ENCODE measurements around the gene GLI3.

GLI3 gene

DNA sequence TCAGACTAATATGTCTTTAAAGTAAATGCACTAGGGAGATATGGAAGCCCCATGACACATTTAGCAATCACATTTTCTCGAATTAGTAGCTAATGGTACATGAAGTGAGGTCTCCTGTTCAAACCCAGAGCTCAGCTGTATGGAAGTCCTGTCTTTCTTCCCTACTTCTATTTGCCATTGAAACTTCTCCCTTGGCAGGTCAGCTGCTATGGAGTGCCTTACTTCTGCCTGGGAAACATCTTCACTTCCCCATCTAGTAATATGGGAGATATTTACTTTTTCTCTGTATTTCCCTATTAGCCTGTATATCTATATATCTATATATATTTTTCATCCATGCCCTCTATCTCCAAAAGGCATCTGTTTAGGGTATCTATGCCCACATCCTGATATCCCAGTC, 308.8 kb downstream of the GLI3 start:
- no peak for DNase-seq (ENCODE audit: low read depth)

- DNase-seq (ENCODE audit: low read depth) = no peak
Measured at GRCh38 chr7:41927380-41927779, 309.6 kb downstream of the GLI3 start.

DNA sequence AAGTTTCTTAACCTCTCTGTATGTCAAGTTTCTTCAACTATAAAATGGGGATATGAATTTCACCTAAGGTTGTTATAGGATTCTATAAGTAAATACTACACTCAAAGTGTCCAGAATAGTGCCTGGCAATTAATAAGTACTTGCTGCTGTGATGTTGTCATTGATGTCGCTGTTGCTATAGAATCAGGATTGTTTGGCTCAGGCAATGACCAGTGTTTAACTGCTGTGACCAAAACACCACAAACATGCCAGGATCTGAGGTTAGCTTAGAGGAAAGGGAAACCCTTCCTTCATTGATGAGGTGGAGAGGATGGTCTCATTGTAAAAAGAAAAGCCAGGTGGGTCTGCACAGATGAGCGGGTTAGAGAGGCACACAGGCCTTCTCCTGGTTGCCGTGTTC, 311.1 kb downstream of the GLI3 start:
- no peak for DNase-seq (ENCODE audit: low read depth)

DNA sequence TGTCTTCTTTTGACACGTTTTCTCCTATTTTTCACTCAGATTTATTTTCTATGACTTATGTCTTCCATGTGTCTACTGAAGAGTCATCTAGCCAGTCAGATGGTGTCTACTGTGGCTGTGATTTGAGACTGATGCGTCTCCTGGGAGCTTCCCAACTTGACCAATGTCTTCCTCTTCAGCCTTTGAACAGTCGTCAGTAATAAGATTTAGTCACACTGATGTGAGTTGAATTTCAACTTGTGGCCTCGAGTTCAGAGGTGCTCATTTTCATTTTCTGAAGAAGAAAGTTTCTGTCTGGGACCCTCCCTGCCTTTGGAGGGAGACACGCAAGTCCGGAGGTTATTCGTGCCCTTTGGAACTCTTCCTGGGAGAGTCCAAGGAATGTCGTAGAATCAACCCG, 312.2 kb downstream of the GLI3 start:
- no peak for DNase-seq (ENCODE audit: low read depth)

DNA sequence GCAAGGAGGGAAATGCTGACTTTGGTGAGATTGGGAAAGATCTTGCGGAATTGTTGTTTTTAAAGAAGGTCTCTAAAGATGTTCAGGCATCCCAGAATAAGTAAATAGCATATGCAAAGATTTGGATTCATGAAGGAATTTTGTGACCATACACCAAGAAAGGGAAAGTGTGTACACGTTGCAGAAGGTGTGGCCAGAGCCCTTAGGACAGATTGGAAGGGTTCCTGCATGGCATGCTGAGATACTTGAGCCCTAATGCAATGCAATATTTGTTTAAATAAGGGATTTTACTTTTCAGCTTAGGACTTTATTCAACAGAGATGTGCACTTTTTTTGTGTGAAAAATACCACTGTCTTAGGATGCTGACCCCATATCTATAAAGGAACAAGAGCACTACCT, 314.6 kb downstream of the GLI3 start:
- no peak for DNase-seq (ENCODE audit: low read depth)

DNA sequence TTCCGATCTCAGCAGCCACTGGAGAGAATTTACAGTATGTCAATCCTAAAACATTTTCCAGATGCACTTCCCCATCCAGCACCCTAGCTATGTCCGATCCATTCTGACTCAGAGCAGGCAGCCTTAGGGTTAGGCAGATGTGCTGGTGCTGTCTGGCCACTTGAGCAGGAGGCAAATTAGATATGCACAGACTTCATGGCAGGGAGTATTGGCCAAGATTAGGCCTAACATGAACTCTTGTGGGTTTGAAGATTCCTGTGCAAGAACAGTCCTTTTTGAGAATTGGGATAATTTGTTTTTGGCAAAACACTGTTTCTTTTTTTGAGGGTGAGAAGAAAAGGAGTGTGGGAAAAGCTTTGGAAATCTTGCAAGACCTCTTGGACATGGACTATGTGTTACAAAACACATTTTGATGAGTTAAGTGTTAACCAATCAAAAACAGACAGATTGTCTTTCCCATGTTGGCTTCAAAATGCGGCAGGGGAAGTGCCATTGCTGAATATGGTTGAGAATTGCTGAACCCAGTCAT, 315.5 kb downstream of the GLI3 start:
- DNase-seq (ENCODE audit: low read depth) = no peak

DNA sequence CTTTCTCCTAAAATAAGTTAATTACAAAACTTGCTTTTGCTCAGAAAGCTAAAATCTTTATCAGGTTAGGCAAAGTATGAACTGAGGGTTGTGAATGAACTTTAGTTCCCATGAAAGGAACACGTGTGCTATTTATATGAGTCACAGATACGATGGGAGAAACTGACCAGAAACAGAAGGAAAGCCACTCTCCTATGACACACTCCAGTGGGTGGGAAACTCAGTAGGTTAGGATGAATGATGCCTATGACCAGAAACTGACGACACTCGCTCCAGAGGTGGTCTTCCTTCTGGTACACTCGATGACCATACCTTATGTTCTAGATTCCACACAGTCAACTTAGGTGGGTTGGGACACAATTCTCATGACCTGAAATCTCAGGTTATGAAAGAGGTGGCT, 318.4 kb downstream of the GLI3 start:
- no peak for DNase-seq (ENCODE audit: low read depth)

DNA sequence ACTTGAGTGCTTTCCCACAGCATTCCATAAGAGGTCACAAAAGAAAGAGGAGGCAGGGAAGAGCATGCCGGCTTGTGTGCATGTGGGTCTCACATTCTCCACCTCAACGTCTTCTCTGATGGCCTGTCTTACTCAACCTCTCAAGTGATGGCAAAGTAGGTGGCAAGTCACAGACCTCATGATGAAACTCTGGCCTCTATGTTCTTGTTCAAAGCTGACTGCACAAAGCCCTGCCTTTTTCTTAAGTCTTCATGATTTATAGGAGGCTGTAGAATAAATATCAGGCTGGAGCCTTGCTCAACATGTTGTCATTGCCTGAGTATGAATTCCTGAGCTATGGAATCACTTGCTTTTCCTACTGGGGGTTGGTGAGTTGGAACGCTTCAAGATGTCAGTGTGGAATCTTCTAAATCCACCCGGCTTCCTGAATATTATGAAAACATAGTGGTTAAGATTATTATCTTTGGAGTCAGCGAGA, 320.5 kb downstream of the GLI3 start:
- no peak for DNase-seq (ENCODE audit: low read depth)

DNA sequence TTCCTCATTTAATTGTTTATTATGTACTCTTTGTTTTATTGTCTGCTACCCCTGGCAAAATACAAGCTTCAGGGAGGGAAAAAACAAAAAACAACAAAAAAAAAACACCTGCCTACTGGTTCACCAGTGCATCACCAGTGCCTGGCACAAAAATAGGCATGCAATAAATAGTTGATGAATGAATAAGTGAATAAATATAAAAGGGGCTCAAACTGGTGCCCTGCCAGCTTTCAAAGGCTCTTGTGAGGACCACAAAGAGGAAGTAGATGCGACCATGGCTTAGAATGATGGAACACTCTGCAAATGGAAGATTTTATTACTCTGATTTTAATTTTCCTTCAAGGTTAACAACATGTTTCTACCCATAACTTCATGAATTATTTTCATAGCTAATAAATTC, 321.1 kb downstream of the GLI3 start:
- DNase-seq (ENCODE audit: low read depth) = no peak

DNA sequence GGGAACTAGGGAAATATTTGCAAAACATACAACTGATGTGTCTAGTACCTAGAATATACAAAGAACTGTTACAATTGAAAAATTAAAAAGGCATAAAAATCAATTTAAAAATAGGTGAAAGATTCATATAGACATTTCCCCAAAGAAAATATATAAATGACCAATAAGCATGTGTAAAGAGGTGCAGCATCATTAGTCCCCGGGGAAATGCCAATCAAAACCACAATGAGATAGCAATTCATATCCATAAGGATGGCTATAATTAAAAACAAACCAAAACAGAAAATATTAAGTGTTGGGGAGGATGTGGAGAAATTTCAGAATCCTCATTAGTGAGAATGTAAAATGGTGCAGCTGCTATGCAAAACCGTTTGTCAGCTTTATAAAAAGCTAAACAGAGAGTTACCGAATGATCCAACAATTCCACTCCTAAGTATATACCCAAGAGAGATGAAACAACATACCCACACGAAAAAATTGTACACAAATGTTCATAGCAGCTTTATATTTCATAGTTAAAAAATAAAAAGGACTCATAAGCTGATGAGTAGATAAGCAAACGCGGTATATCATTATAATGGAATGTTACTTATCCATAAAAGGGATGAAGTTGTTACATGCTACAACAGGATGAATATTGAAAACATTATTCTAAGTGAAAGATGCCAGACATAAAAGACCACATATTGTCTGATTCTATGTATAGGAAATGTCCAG, 324.0 kb downstream of the GLI3 start:
- no peak for DNase-seq (ENCODE audit: low read depth)

DNA sequence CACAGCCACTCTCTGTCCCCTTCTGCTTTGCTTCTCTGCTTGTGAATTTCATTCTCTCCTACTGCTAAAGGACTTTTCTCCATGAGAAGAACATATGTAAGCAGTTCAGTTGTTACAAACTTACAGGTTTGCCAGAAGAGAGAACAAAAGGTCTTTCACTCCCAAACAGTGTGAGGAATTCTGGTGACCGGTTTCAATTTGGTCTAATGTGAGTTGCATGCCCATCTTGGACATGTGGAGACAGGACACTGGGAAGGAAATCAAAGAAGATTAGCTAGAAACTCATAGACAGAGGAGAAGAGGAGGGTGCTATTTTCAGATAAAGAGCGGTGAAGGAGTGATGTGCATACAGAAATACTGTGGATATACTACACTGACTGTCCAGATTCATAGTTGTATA, 324.6 kb downstream of the GLI3 start:
- DNase-seq (ENCODE audit: low read depth) = no peak

DNA sequence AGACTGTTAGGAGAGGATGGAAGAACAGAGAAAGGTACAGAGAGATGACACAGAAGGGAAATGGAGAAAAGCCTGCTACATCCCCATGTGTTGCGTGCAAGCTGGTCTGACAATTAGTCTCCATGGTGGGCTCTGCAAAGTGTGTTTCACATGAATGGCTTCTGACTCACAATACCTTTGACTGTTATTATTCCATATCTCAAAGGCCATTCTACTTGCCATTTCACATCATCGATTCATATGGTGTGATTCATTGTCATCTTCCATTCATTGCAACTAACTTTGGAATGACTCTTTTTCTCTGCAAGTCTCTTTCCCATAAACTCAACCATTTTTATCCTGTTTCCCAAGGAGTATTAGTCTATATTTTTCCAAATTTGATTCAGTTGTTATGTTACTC, 325.2 kb downstream of the GLI3 start:
- DNase-seq (ENCODE audit: low read depth) = no peak

Measured in T follicular helper cell (primary cell).